ENCODE measurements around the gene AIPL1. TPM values are rescaled to one million over a fixed set of nuclear protein-coding genes. Genes with fewer than 3 reads are reported as not detected.

Gene AIPL1
- total RNA-seq (not detected in 2 replicates), polyA plus RNA-seq (not detected in 2 replicates), polyA minus RNA-seq (not detected in 2 replicates), Bru-seq, nascent RNA (not detected), BruChase-seq, experiment 1, labeled RNA remaining after a 6-hour chase (not detected), BruChase-seq, experiment 2, labeled RNA remaining after a 2-hour chase (not detected)
- not detected in 2 replicates for polyA plus RNA-seq (2011; cell fraction: cytosol; rRNA removed)
- not detected in 2 replicates for polyA plus RNA-seq (2011; cell fraction: nucleus; rRNA removed)
- not detected in 2 replicates for polyA plus RNA-seq (2012)
- not detected for polyA minus RNA-seq (2011; cell fraction: cytosol; rRNA and poly(A)+ RNA removed)
- not detected in 2 replicates for polyA minus RNA-seq (2011; cell fraction: nucleus; rRNA and poly(A)+ RNA removed)
- long read RNA-seq = 0 reads

DNA sequence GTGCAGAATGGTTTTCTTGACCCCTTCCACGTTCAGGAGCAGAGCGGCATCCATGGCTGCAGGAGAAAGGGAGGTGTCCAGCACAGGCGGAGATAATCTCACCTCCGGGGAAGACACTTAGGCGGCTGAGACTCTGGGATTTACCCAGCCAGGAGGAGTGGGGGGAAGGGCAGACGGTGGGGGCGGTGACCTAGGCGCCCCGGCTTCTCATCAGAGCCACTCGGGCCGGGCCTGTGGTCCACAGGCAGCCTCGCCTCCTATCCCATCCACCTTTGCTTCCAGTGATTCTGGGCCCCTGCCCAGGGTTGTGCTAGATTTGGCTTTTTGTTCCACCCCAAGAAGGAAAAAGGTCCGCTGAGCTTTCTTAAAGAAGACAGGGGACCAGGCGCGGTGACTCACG is at the start of gene AIPL1:
Gene AIPL1 (minus strand): TSS at position 71 of the 400 bp plus-strand sequence. CDS start 17 bp downstream, at position 54.
- BruUV-seq (replicated peaks) = no TSS peak
- intact Hi-C loops (cut with micrococcal nuclease) = loop anchor here (10.0 kb wide), 1 partner anchor 1190 kb away; no protein-coding TSS in a partner anchor

More for the DNA sequence above, at the start of gene AIPL1:
- H2AFZ ChIP-seq (ENCODE audit: low read depth, low read length) = no peak within 1 kb of the TSS
- H3K9me1 ChIP-seq (replicated peaks; ENCODE audit: control insufficient read depth, extremely low read depth, insufficient read depth, low read length) = no peaks in the 10 kb centered on the region
- no peak within 1 kb of the TSS for H3K4me3 ChIP-seq (replicated peaks in 1 of 3; ENCODE audit: insufficient read depth in 1 of 3, low read depth in 1 of 3, low read length in 3 of 3)
- no peak within 1 kb of the TSS for H3K27ac ChIP-seq (ENCODE audit: insufficient read depth, low read depth, low read length)
- FAIRE-seq (no peak), DNase-seq (ENCODE audit: low read depth, low spot score) (no peak)
- no peaks in the 10 kb centered on the region for H3K4me1 ChIP-seq (ENCODE audit: control insufficient read depth, extremely low read depth, insufficient read depth, low read length)
- H4K20me1 ChIP-seq (replicated peaks; ENCODE audit: control insufficient read depth, extremely low read depth, insufficient read depth, low read length) = no peaks in the 10 kb centered on the region
- no peak within 1 kb of the TSS for H3K9ac ChIP-seq (replicated peaks; ENCODE audit: extremely low read depth, insufficient read depth, low read length)
- ChIA-PET CTCF (interaction anchor here (1.4 to 4.4 kb wide), 8 partner anchors 10 to 847 kb away, joined by 4 to 35 read pairs (median 14); partner anchors contain the start of gene PIMREG), POLR2A (no interaction called here)
- no peak for TF ChIP-seq MYC (IDR thresholded peaks at IDR 0.05; ENCODE audit: low read depth, low read length)
- TF ChIP-seq POLR2AphosphoS5 (IDR thresholded peaks at IDR 0.05; ENCODE audit: insufficient read depth, low read depth, low read length) = no peak
- TF ChIP-seq, protein P1, sequence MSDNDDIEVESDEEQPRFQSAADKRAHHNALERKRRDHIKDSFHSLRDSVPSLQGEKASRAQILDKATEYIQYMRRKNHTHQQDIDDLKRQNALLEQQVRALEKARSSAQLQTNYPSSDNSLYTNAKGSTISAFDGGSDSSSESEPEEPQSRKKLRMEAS (IDR thresholded peaks at IDR 0.05; ENCODE audit: insufficient read depth, insufficient read length) = no peak
- no peak for TF ChIP-seq GATA2 (IDR thresholded peaks at IDR 0.05; ENCODE audit: insufficient read depth, insufficient read length, low read depth, low read length)
- no peak for TF ChIP-seq FOS (IDR thresholded peaks at IDR 0.05; ENCODE audit: borderline replicate concordance, insufficient read depth, low read length)
- TF ChIP-seq EZH2 (IDR thresholded peaks at IDR 0.05; ENCODE audit: borderline replicate concordance, low read depth, low read length, severe bottlenecking) = no peak
- TF ChIP-seq JUN (IDR thresholded peaks at IDR 0.05; ENCODE audit: borderline replicate concordance, insufficient read depth, insufficient read length, low read depth) = no peak
- TF ChIP-seq, protein P2, sequence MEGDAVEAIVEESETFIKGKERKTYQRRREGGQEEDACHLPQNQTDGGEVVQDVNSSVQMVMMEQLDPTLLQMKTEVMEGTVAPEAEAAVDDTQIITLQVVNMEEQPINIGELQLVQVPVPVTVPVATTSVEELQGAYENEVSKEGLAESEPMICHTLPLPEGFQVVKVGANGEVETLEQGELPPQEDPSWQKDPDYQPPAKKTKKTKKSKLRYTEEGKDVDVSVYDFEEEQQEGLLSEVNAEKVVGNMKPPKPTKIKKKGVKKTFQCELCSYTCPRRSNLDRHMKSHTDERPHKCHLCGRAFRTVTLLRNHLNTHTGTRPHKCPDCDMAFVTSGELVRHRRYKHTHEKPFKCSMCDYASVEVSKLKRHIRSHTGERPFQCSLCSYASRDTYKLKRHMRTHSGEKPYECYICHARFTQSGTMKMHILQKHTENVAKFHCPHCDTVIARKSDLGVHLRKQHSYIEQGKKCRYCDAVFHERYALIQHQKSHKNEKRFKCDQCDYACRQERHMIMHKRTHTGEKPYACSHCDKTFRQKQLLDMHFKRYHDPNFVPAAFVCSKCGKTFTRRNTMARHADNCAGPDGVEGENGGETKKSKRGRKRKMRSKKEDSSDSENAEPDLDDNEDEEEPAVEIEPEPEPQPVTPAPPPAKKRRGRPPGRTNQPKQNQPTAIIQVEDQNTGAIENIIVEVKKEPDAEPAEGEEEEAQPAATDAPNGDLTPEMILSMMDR (IDR thresholded peaks at IDR 0.05; ENCODE audit: extremely low read depth in 1 of 2, insufficient read depth in 1 of 2, low read depth in 1 of 2, low read length in 2 of 2) = no peak
- no peak for TF ChIP-seq POLR2A (IDR thresholded peaks at IDR 0.05; ENCODE audit: low read depth, low read length)
- no peaks in the 10 kb centered on the region for H3K9me3 ChIP-seq (replicated peaks; ENCODE audit: control insufficient read depth, insufficient read depth, low read length)
- dilution Hi-C loops (cut with MboI; ENCODE audit: extremely low pct_ligation_motif_present, low sequenced_read_pairs) = no loop called here
- peaks cover 4 to 15% of the 10 kb centered on the region in 2 experiments for H3K27me3 ChIP-seq (ENCODE audit: control insufficient read depth in 2 of 2, insufficient read depth in 2 of 2, low read length in 2 of 2)
- H3K4me2 ChIP-seq (ENCODE audit: insufficient read depth, low read length) = no peak within 1 kb of the TSS
- H3K36me3 ChIP-seq (ENCODE audit: control insufficient read depth in 2 of 2, extremely low read depth in 1 of 2, insufficient read depth in 2 of 2, low read length in 2 of 2) = no peaks in the 10 kb centered on the region
- no peaks in the 10 kb centered on the region for H3K79me2 ChIP-seq (ENCODE audit: control insufficient read depth, insufficient read depth, low read length)

All from endothelial cell of umbilical vein (primary cell).